Measurements from ENCODE around the gene EMILIN2. TPM values are rescaled to one million over a fixed set of nuclear protein-coding genes. Genes with fewer than 3 reads are reported as not detected.

Gene EMILIN2
- total RNA-seq, 4 donors from 2014 or later, result 10.8 to 24.2 (median 16.7) TPM

DNA sequence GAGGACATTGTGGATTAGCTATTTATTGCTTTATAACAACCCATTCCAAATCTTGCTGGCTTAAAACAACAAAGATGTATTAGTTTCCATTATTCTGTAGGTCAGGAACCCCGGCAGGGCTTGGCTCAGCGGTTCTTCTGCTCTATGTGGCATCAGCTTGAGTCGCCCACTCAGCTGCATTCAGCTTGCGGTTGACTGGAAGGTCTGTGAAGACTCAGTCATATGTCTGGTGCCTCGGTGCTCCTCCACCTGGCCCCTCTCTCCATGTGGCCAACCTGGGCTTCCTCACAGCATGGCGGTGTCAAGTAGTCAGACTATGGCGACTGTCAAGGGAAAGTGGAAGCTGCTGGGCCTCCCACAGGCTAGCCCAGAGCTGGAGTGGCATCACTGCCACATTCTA is 48.6 kb downstream of the EMILIN2 start:
- no peak for DNase-seq (ENCODE audit: extremely low spot score)
- no peak for TF ChIP-seq POLR2AphosphoS5 (IDR thresholded peaks at IDR 0.05)
- no peak for TF ChIP-seq EP300 (IDR thresholded peaks at IDR 0.05)
- TF ChIP-seq, protein P1, sequence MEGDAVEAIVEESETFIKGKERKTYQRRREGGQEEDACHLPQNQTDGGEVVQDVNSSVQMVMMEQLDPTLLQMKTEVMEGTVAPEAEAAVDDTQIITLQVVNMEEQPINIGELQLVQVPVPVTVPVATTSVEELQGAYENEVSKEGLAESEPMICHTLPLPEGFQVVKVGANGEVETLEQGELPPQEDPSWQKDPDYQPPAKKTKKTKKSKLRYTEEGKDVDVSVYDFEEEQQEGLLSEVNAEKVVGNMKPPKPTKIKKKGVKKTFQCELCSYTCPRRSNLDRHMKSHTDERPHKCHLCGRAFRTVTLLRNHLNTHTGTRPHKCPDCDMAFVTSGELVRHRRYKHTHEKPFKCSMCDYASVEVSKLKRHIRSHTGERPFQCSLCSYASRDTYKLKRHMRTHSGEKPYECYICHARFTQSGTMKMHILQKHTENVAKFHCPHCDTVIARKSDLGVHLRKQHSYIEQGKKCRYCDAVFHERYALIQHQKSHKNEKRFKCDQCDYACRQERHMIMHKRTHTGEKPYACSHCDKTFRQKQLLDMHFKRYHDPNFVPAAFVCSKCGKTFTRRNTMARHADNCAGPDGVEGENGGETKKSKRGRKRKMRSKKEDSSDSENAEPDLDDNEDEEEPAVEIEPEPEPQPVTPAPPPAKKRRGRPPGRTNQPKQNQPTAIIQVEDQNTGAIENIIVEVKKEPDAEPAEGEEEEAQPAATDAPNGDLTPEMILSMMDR (IDR thresholded peaks at IDR 0.05), result no peak
- TF ChIP-seq POLR2A (IDR thresholded peaks at IDR 0.05; ENCODE audit: low read depth), result no peak
- intact Hi-C loops (cut with DNase I), result no loop called here
- Histone ChIP-seq H3K27me3 (peaks cover 0 to 12% (median 0%) of the 10 kb centered on the region in 4 donors), H3K4me3 (no peak overlapping the region), H3K4me1 (peaks cover 5 to 14% (median 9%) of the 10 kb centered on the region in 4 donors), H3K36me3 (peaks cover 0 to 4% (median 0%) of the 10 kb centered on the region in 4 donors), H3K27ac (replicated peaks in 1 of 4) (no peak overlapping the region), H3K9me3 (no peaks in the 10 kb centered on the region)
- whole genome bisulfite sequencing, result 96% methylated on average over 7 of the region's 7 CpGs

DNA sequence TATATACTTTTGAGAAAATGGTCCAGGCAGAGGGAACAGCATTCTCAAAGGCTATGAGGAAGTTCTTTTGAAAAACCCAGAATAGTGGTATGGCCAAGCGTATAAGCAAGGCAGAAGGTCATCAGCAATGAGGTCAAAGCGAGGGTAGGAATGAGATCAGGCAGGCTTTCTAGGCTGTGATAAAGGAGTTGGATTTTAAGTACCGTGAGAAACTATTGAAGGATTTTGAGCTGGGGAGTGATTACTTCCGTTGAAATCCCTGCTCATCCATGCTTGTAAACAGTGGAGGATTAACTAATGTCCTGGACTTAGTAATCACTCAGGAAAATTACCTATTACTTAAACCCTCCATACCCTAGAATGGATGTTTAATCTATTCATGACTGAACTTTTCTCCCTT is 50.2 kb downstream of the EMILIN2 start:
- Histone ChIP-seq H3K27me3 (peaks cover 0 to 2% (median 0%) of the 10 kb centered on the region in 4 donors), H3K9me3 (no peaks in the 10 kb centered on the region), H3K4me1 (peaks cover 7 to 15% (median 11%) of the 10 kb centered on the region in 4 donors), H3K27ac (replicated peaks in 1 of 4) (no peak overlapping the region), H3K4me3 (no peak overlapping the region), H3K36me3 (no peaks in the 10 kb centered on the region)
- intact Hi-C loops (cut with DNase I), result no loop called here
- no peak for DNase-seq (ENCODE audit: extremely low spot score)
- WGBS, result 88% methylated on average over 4 of the region's 4 CpGs
- no peak for TF ChIP-seq POLR2A (IDR thresholded peaks at IDR 0.05; ENCODE audit: low read depth)
- no peak for TF ChIP-seq POLR2AphosphoS5 (IDR thresholded peaks at IDR 0.05)
- TF ChIP-seq EP300 (IDR thresholded peaks at IDR 0.05), result no peak
- TF ChIP-seq, protein P1 (IDR thresholded peaks at IDR 0.05), result no peak

DNA sequence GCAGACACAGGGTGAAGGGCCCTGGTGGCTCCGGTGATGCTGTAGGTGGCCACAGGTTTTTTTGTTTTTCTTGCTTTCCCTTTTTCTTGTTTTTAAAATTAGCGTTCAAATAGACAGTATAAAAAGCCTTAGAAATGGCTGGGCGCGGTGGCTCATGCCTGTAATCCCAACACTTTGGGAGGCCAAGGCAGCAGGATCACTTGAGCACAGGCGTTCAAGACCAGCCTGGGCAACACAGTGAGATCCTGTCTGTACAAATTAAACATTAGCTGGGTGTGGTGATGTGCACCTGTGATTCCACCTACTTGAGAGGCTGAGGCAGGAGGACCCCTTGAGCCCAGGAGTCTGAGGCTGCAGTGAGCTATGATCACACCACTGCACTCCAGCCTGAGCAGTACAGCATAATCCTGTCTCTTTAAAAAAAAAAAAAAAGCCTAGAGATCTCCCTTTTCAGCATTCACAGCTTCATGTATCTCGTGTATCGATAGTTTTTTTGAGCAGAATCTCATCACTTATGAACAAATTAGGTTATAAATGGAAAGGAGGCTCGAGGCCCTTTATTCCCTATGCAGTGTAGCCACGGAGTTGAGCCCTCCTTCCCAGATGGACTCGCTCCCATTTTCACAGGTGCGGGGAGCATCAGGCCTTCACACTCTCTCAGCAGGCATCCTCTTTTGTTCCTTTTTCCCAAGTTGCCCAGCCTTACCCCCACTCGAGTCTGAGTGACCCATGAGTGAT is 50.8 kb downstream of the EMILIN2 start:
- 81% methylated on average over 12 of the region's 12 CpGs for WGBS
- Histone ChIP-seq H3K27ac (replicated peaks in 1 of 4) (no peak overlapping the region), H3K27me3 (no peaks in the 10 kb centered on the region), H3K36me3 (no peaks in the 10 kb centered on the region), H3K9me3 (no peaks in the 10 kb centered on the region), H3K4me1 (peaks cover 10 to 21% (median 13%) of the 10 kb centered on the region in 4 donors), H3K4me3 (no peak overlapping the region)
- DNase-seq (ENCODE audit: extremely low spot score), result no peak
- intact Hi-C loops (cut with DNase I), result no loop called here
- TF ChIP-seq, protein P1 (IDR thresholded peaks at IDR 0.05), result no peak
- TF ChIP-seq POLR2A (IDR thresholded peaks at IDR 0.05; ENCODE audit: low read depth) (no peak), POLR2AphosphoS5 (IDR thresholded peaks at IDR 0.05) (no peak), EP300 (IDR thresholded peaks at IDR 0.05) (no peak)

DNA sequence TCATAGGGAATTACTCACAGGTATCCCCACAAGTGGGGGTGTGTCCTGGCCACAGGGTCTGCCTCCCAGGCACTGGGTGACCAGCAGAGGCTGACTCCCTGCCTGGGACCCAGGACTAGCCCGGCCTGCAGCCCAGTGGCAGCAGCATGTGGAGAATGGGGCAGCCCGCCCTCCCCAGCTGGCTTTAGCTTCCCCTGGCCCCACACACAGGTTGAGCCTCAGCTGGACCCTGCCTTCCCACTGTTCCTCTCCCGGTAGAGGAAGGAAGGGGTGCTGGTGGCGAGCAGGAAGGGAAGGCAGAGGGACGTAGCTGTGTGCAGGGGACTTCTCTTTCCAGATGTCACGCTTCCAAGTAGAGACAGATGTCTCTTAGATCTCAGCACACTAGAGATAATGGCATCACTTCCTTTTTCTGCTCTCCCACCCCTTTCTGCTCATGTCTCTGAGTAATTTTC is 51.4 kb downstream of the EMILIN2 start:
- no peak for TF ChIP-seq EP300 (IDR thresholded peaks at IDR 0.05)
- TF ChIP-seq, protein P1 (IDR thresholded peaks at IDR 0.05), result no peak
- WGBS, result 60% methylated on average over 5 of the region's 6 CpGs
- peaks cover 16 to 26% (median 19%) of the 10 kb centered on the region in 4 donors for H3K4me1 ChIP-seq
- intact Hi-C loops (cut with DNase I), result no loop called here
- no peak overlapping the region for H3K4me3 ChIP-seq
- H3K36me3 ChIP-seq, result no peaks in the 10 kb centered on the region
- H3K9me3 ChIP-seq, result no peaks in the 10 kb centered on the region
- no peaks in the 10 kb centered on the region for H3K27me3 ChIP-seq
- H3K27ac ChIP-seq (replicated peaks in 1 of 4), result no peak overlapping the region
- DNase-seq (ENCODE audit: extremely low spot score), result no peak
